Tibial nerve (tissue), 4 donors: ENCODE data around the gene PLCD3. TPM values are rescaled to one million over a fixed set of nuclear protein-coding genes. Genes with fewer than 3 reads are reported as not detected.

Experiments
- DNase-seq, 2 donors: peaks; one replicate each; pipeline ENCODE4 v3.0.0-alpha.2; 2019; ENCODE audit warnings: low spot score in 2 of 2
- H3K27ac ChIP-seq, 4 donors: fragments of 200-600 bp; sonication (generic) in 3 of 4; one replicate each; pipeline ENCODE4 v1.5.1; 2017 to 2019; ENCODE audit warnings: mild to moderate bottlenecking in 1 of 4
- H3K27me3 ChIP-seq, 2 donors: fragments of 200-600 bp; sonication (generic) in 1 of 2; one replicate each; pipeline versions ENCODE4 v1.5.1 to v1.6.0; 2017 to 2019
- H3K36me3 ChIP-seq, 3 donors: fragments of 200-600 bp; sonication (generic); one replicate each; pipeline ENCODE4 v1.5.1; 2018 to 2019
- H3K4me1 ChIP-seq, 4 donors: fragments of 200-600 bp; sonication (generic) in 3 of 4; one replicate each; pipeline ENCODE4 v1.5.1; 2017 to 2019
- H3K4me3 ChIP-seq, 4 donors: fragments of 200-600 bp; sonication (generic) in 3 of 4; one replicate each; pipeline ENCODE4 v1.5.1; 2017 to 2019; ENCODE audit warnings: mild to moderate bottlenecking in 1 of 4, moderate library complexity in 1 of 4
- H3K9me3 ChIP-seq, 4 donors: fragments of 200-600 bp; sonication (generic) in 3 of 4; one replicate each; pipeline ENCODE4 v1.5.1; 2017 to 2019
- EP300 ChIP-seq, 2 donors: sonication (generic); formaldehyde crosslinking; IDR thresholded peaks; one replicate each; pipeline ENCODE4 v1.6.1; 2017; ENCODE audit warnings: antibody characterized with exemption in 2 of 2, mild to moderate bottlenecking in 1 of 2
- POLR2A ChIP-seq, 2 donors: fragments of 450-650 bp; IDR thresholded peaks; one replicate each; pipeline ENCODE4 v1.6.1; 2017; ENCODE audit warnings: antibody characterized with exemption in 2 of 2, mild to moderate bottlenecking in 2 of 2, moderate library complexity in 2 of 2
- WGBS, 2 donors: methylation state at CpG; one replicate each; pipeline ENCODE4 v1.1.5; 2018; 5-methylcytosine and 5-hydroxymethylcytosine counted together
- total RNA-seq, 4 donors: library from RNA; depleted of rRNA; stranded (reverse); fragments of >200 nt; gene quantifications; one replicate each; pipeline ENCODE4 v1.1.0, GENCODE V29; 2016
- TF ChIP-seq, protein P1 (sequence below), 5 experiments: fragments of 200-600 bp in 3 of 5; fragments of 450-650 bp in 2 of 5; sonication (generic) in 3 of 5; IDR thresholded peaks; one replicate each; pipeline ENCODE4 v1.5.1; 2016 to 2019; ENCODE audit warnings: antibody characterized with exemption in 5 of 5, mild to moderate bottlenecking in 3 of 5, moderate library complexity in 2 of 5

PLCD3 gene
- total RNA-seq, 4 donors from 2014 or later = 45.7 to 103 (median 69.3) TPM

GRCh38 chr17:45098869-45099616 lies 33.3 kb downstream of the PLCD3 start:
- Histone ChIP-seq H3K4me1 (peaks cover 0 to 72% (median 23%) of the 10 kb centered on the region in 4 donors), H3K4me3 (no peak overlapping the region), H3K36me3 (peaks cover 0 to 93% (median 57%) of the 10 kb centered on the region in 3 donors), H3K27ac (peak overlapping the region; percentile 41 to 95 (median 70)), H3K9me3 (no peaks in the 10 kb centered on the region), H3K27me3 (no peaks in the 10 kb centered on the region)
- TF ChIP-seq POLR2A (IDR thresholded peaks at IDR 0.05) = no peak
- peak in 1 of 2 donors; percentile 66 for TF ChIP-seq EP300 (IDR thresholded peaks at IDR 0.05)
- TF ChIP-seq, protein P1, sequence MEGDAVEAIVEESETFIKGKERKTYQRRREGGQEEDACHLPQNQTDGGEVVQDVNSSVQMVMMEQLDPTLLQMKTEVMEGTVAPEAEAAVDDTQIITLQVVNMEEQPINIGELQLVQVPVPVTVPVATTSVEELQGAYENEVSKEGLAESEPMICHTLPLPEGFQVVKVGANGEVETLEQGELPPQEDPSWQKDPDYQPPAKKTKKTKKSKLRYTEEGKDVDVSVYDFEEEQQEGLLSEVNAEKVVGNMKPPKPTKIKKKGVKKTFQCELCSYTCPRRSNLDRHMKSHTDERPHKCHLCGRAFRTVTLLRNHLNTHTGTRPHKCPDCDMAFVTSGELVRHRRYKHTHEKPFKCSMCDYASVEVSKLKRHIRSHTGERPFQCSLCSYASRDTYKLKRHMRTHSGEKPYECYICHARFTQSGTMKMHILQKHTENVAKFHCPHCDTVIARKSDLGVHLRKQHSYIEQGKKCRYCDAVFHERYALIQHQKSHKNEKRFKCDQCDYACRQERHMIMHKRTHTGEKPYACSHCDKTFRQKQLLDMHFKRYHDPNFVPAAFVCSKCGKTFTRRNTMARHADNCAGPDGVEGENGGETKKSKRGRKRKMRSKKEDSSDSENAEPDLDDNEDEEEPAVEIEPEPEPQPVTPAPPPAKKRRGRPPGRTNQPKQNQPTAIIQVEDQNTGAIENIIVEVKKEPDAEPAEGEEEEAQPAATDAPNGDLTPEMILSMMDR (IDR thresholded peaks at IDR 0.05) = peak; percentile 80 to 92 (median 87)
- peak; percentile 83 to 93 for DNase-seq
- WGBS, 2 donors = 43 to 47% methylated on average over 9 of the region's 9 CpGs

DNA sequence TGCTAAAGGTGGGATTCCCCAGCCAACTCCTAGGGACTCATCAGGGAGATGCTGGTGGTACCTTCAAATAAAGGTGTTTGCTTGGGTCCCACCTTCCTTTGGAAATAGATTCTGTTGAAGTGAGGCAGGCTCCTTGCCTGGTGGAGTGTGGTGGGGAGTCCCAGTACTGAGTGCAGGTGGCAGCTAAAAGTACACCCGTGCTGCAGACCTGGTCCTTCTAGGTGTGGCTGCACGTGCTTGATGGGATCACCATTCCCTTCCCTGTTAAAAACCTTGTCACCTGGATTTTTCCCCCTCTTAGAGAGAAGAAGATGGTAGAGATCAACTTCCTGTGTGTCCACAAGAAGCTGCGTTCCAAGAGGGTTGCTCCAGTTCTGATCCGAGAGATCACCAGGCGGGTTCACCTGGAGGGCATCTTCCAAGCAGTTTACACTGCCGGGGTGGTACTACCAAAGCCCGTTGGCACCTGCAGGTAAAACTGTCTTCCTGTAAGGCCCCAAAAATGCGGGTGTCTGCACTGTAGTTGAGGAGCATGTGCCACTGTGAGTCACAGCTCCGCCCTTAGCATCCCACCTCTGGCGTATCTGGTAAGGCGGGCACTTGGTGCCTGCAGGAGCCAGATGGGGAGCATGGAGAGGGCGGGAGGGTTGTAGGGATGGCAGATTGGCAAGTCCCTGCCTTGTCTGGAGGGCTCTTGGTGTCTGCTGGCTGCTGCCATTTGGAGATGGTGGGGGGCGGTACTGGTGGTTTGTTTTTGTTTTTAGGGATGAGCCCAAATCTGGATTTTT lies 34.0 kb downstream of the PLCD3 start:
- Histone ChIP-seq H3K4me3 (no peak overlapping the region), H3K27ac (peak overlapping the region; percentile 41 to 95 (median 70)), H3K36me3 (peaks cover 0 to 92% (median 55%) of the 10 kb centered on the region in 3 donors), H3K4me1 (peaks cover 0 to 80% (median 30%) of the 10 kb centered on the region in 4 donors), H3K27me3 (no peaks in the 10 kb centered on the region), H3K9me3 (no peaks in the 10 kb centered on the region)
- TF ChIP-seq, protein P1 (IDR thresholded peaks at IDR 0.05) = no peak
- no peak for TF ChIP-seq EP300 (IDR thresholded peaks at IDR 0.05)
- no peak for TF ChIP-seq POLR2A (IDR thresholded peaks at IDR 0.05)
- DNase-seq = no peak
- 81 to 85% methylated on average over 13 of the region's 13 CpGs for WGBS, 2 donors

DNA sequence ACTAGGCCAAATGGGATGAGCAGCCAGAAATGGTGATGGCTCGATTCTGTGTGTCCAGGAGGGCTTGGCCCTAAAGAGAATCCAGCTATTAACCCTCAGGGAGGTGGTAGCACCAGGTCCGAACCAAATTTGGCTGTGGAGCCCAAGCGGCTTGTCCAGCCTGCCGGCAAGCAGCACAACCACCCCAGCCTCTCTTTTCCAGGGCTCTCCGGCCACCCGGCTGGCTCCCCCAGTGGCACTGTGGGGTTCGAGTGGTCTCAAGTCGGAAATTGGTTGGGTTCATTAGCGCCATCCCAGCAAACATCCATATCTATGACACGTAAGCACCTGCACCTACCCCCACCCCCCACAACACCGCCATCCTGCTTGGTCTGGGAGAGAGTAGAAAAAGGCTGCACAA lies 35.4 kb downstream of the PLCD3 start:
- WGBS, 2 donors = 94 to 96% methylated on average over 11 of the region's 11 CpGs
- peaks cover 0 to 81% (median 43%) of the 10 kb centered on the region in 3 donors for H3K36me3 ChIP-seq
- TF ChIP-seq POLR2A (IDR thresholded peaks at IDR 0.05) (no peak), EP300 (IDR thresholded peaks at IDR 0.05) (no peak)
- TF ChIP-seq, protein P1 (IDR thresholded peaks at IDR 0.05) = no peak
- H3K27ac ChIP-seq = peak overlapping the region in 3 of 4 donors; percentile 31 to 95 (median 91)
- no peak for DNase-seq
- peaks cover 0 to 81% (median 39%) of the 10 kb centered on the region in 4 donors for H3K4me1 ChIP-seq
- H3K27me3 ChIP-seq = no peaks in the 10 kb centered on the region
- no peaks in the 10 kb centered on the region for H3K9me3 ChIP-seq
- H3K4me3 ChIP-seq = no peak overlapping the region

- peak overlapping the region in 2 of 4 donors; percentile 91 to 95 for H3K27ac ChIP-seq
- TF ChIP-seq, protein P1 (IDR thresholded peaks at IDR 0.05) = peak; percentile 30 to 34 (median 31)
- no peak for TF ChIP-seq POLR2A (IDR thresholded peaks at IDR 0.05)
- H3K27me3 ChIP-seq = no peaks in the 10 kb centered on the region
- DNase-seq = no peak
- H3K4me3 ChIP-seq = no peak overlapping the region
- H3K36me3 ChIP-seq = peaks cover 0 to 83% (median 38%) of the 10 kb centered on the region in 3 donors
- no peaks in the 10 kb centered on the region for H3K9me3 ChIP-seq
- 54 to 68% methylated on average over 3 of the region's 3 CpGs for WGBS, 2 donors
- H3K4me1 ChIP-seq = peaks cover 0 to 81% (median 41%) of the 10 kb centered on the region in 4 donors
These were observed 36.2 kb downstream of the PLCD3 start for GRCh38 chr17:45096141-45096540.
